GM18499 (cell line): ENCODE measurements around the gene ASB2.

Source experiments
- ATAC-seq: cut with Tn5 transposase; IDR thresholded peaks from one replicate; pipeline ENCODE4 v1.9.1; 2021; ENCODE audit warnings: moderate number of reproducible peaks; ENCODE audit not compliant: insufficient read depth, unreplicated experiment

Gene ASB2

GRCh38 chr14:93936926-93937325, 39.4 kb downstream of the ASB2 start:
- no peak for ATAC-seq

GRCh38 chr14:93936245-93936644, 40.1 kb downstream of the ASB2 start:
- ATAC-seq: no peak

- ATAC-seq: no peak
These were observed 41.2 kb downstream of the ASB2 start for GRCh38 chr14:93935213-93935612.

- ATAC-seq: no peak
These were observed 43.7 kb downstream of the ASB2 start for GRCh38 chr14:93932642-93933041.

- no peak for ATAC-seq
These were observed 45.4 kb downstream of the ASB2 start for GRCh38 chr14:93930989-93931307.

GRCh38 chr14:93930296-93930988, 45.9 kb downstream of the ASB2 start:
- ATAC-seq: no peak

GRCh38 chr14:93929657-93930056, 46.7 kb downstream of the ASB2 start:
- no peak for ATAC-seq

- ATAC-seq: no peak
These were observed 47.3 kb downstream of the ASB2 start for GRCh38 chr14:93929048-93929535.

- no peak for ATAC-seq
These were observed 48.0 kb downstream of the ASB2 start for GRCh38 chr14:93928184-93929047.

- no peak for ATAC-seq
These were observed 48.6 kb downstream of the ASB2 start for GRCh38 chr14:93927800-93928145.

GRCh38 chr14:93926873-93927799, 49.2 kb downstream of the ASB2 start, which contains the start of gene FAM181A:
Gene FAM181A, plus strand, starts transcription at chr14:93927344. Its CDS starts 942 bp downstream, at chr14:93928286.
- no peak for ATAC-seq

- no peak for ATAC-seq
These were observed 50.0 kb downstream of the ASB2 start for GRCh38 chr14:93926245-93926872.

GRCh38 chr14:93925374-93925895, 50.9 kb downstream of the ASB2 start:
- no peak for ATAC-seq

- ATAC-seq: no peak
These were observed 51.6 kb downstream of the ASB2 start for GRCh38 chr14:93924592-93925355.

GRCh38 chr14:93923626-93924025, 52.7 kb downstream of the ASB2 start:
- ATAC-seq: no peak

- no peak for ATAC-seq
These were observed 55.2 kb downstream of the ASB2 start for GRCh38 chr14:93921001-93921806.

GRCh38 chr14:93917141-93917540, 59.2 kb downstream of the ASB2 start:
- ATAC-seq: no peak

- ATAC-seq: no peak
These were observed 59.9 kb downstream of the ASB2 start for GRCh38 chr14:93916498-93916897.
